Stimulated activated naive CD8-positive, alpha-beta T cell treated with anti-CD3 and anti-CD28 coated beads, Interleukin-15, amount 100 ng/mL, for 72 hours (primary cell): ENCODE data around the gene NLRP6.
A peak's percentile ranks its signal among the peaks of the same experiment; 100 is the strongest.

Experiments
- ATAC-seq: fragments of 150-1000 bp; cut with Tn5 transposase; 2 replicates; pipeline ENCODE4 v1.10.0; 2021; ENCODE audit warnings: mild to moderate bottlenecking, moderate library complexity
- DNase-seq, 2 donors: peaks; one replicate each; pipeline ENCODE4 v3.0.0; 2021 to 2022
- H3K27ac Mint-ChIP-seq, 2 donors: one replicate each; pipeline ENCODE4 v1.8.0; 2022; ENCODE audit warnings: mild to moderate bottlenecking in 2 of 2, mixed read lengths in 2 of 2, moderate library complexity in 2 of 2
- H3K27me3 Mint-ChIP-seq: one replicate; pipeline ENCODE4 v1.8.0; 2022; ENCODE audit warnings: mixed read lengths
- H3K4me1 Mint-ChIP-seq: one replicate; pipeline ENCODE4 v1.8.0; 2022; ENCODE audit warnings: mild to moderate bottlenecking, mixed read lengths
- H3K4me3 Mint-ChIP-seq, 2 donors: one replicate each; pipeline ENCODE4 v1.8.0; 2022; ENCODE audit warnings: mild to moderate bottlenecking in 2 of 2, mixed read lengths in 2 of 2, moderate library complexity in 1 of 2
- H3K9me3 Mint-ChIP-seq, 2 donors: one replicate each; pipeline ENCODE4 v1.8.0; 2022; ENCODE audit warnings: mixed read lengths in 2 of 2

The NLRP6 gene

DNA sequence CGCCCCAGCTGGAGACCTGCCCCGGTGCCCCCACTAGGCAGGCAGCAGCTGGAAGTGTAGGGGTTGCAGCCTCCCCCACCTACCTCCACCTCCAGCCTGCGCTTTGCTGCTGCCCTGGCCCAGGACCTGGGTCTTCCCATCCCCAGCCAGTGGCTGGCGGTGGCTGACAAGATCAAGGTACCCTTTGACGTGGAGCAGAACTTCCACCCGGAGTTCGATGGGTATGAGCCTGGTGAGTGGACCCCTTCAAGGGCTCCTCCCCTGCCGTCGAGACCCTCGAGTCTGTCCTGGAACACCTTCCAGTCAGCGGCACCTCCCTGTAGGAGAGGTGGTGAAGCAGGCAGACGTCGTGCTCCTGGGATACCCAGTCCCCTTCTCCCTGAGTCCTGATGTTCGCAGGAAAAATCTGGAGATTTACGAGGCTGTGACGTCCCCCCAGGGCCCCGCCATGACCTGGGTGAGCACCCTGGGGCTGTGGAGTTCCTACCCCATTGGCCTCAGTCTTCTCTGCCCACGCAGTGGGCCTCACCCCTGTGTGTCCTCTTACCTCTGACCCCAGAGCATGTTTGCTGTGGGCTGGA is 15.2 kb downstream of the NLRP6 start:
- ATAC-seq (no peak), DNase-seq (no peak)
- H3K9me3 Mint-ChIP-seq = no peaks in the 10 kb centered on the region
- peak overlapping the region; percentile 9 to 42 for H3K4me3 Mint-ChIP-seq
- peak overlapping the region in 1 of 2 donors; percentile 55 for H3K27ac Mint-ChIP-seq
- H3K27me3 Mint-ChIP-seq = no peaks in the 10 kb centered on the region
- peaks cover 90% of the 10 kb centered on the region for H3K4me1 Mint-ChIP-seq

DNA sequence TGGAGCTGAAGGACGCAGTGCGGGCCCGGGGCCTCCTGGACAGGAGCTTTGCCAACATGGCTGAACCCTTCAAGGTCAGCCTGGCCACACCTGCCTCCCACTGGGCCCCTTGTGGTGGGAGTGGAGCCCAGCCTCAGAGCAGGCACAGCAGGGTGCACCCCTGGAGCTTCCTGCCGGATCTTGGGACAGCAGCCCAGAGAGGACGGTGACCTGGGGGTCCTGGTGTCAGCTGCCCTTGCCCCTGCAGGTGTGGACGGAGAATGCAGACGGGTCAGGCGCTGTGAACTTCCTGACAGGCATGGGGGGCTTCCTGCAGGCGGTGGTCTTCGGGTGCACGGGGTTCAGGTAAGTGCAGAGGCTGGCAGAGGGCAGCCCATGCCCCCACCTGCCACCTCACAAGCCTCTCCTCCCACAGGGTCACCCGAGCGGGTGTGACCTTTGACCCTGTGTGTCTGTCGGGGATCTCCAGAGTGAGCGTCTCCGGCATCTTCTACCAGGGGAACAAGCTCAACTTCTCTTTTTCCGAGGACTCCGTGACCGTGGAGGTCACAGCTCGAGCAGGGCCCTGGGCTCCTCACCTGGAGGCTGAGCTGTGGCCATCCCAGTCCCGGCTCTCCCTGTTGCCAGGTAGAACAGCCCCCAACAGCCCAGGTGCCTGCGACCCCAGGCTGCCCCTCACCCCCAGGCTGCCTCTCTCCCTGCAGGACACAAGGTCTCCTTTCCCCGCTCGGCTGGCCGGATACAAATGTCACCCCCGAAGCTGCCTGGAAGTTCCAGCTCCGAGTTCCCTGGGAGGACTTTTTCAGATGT is 15.8 kb downstream of the NLRP6 start:
- Mint-ChIP-seq H3K4me3 (peak overlapping the region; percentile 9 to 61), H3K9me3 (no peaks in the 10 kb centered on the region), H3K27me3 (no peaks in the 10 kb centered on the region), H3K27ac (peak overlapping the region in 1 of 2 donors; percentile 78), H3K4me1 (peaks cover 97% of the 10 kb centered on the region)
- DNase-seq (no peak), ATAC-seq (no peak)

DNA sequence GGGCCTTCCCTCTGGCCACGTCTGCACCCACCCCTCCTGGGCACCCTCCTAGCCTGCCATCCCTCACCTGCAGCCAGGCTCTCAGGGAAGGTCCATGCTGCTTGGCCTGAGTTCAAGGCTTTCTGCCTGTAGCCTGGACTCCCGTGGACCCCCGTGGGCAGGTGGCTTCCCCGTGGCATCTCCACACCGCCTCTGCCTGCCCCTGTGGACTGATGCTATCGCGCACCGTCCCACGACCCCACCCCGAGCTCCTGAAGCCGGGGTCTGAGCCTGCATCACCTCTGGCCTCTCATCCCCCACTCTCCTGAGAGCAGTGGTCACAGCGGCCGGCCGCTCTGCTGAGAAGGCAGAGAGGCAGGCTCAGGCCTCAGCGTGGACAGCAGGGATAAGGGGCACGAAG is 16.6 kb downstream of the NLRP6 start:
- Mint-ChIP-seq H3K27ac (peak overlapping the region in 1 of 2 donors; percentile 78), H3K4me3 (peak overlapping the region; percentile 9 to 61), H3K4me1 (peaks cover 96% of the 10 kb centered on the region), H3K27me3 (peaks cover 1% of the 10 kb centered on the region), H3K9me3 (no peaks in the 10 kb centered on the region)
- DNase-seq = no peak
- no peak for ATAC-seq

DNA sequence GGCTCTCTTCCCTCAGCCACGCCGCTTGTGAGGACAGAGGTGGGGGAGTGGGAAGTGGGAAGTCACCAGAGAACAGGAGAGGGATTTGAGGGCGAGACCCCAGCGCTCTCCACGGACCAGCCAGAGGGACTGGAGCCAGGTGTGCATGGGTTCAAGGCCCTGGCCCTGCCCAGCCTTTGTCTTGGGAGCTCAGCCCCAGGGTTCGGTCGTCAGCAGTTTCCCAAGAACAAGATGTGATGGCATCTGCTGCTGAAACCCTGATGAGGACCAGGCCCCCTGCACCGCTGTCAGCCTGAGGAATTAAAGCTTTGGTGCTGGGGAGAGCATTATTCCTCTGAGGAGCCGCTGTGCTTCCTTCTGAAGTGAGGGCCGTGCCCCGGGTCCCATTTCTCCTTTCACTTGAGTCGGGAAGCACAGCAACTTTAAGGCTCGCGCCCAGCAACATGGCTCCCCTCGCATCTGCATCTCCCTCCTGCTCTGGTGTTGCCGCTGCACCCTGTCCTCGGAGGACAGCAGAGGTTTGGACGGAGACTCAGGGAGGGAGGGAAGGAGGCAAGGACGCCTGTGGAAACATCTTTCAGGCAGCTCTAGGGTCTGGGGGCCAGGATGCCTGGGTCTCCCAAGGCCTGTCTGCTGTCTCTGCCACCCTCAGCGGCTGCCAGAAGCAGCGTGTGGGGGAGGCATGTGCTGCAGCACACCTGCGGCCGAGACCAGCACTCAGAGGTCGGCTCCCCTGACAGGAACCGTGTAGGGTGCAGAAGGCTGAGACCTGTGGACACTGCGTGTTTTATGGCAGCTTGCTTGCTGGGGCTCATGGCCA is 17.4 kb downstream of the NLRP6 start:
- ATAC-seq (no peak), DNase-seq (peak in 1 of 2 donors; percentile 23)
- H3K27me3 Mint-ChIP-seq = peaks cover 9% of the 10 kb centered on the region
- no peak overlapping the region for H3K27ac Mint-ChIP-seq
- peak overlapping the region; percentile 7 to 61 for H3K4me3 Mint-ChIP-seq
- no peaks in the 10 kb centered on the region for H3K9me3 Mint-ChIP-seq
- peaks cover 96% of the 10 kb centered on the region for H3K4me1 Mint-ChIP-seq

DNA sequence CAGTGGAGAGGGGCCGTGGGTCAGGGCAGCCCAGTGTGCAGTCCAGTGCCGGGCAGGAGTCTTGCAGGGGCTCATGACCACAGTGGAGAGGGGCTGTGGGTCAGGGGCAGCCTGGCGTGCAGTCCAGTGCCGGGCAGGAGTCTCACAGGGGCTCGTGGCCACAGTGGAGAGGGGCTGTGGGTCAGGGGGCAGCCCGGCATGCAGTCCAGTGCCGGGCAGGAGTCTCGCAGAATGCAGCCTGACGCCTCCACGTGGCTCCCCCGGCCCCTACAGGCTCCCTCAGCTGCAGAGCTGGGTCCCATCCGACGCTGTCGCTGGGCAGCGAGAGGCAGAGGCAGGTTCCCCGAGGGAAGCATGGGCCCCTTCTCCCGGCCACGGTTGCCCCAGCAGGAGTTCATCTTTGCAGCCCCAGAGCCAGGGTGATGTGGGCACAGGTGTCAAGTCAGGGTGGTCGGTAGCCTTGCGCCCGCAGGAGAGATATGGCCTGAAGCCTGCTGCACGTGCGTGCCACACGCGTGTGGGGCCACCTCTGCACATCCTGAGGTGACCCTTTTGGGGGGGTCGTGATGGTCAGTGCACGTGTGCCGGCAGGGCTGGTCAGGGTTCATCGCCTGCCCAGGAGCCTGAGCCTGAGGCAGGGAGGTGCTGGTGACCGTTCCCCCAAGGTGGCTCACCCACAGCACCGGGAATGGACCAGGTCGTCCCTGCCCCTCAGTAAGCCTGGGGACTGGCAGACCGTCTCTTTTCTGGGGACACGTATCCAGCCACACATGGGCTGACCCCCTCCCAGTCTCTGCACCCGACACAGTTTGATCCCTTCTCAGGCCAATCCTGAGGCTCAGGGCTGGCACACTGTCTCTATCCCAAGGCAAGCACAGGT is 18.2 kb downstream of the NLRP6 start:
- DNase-seq (peak in 1 of 2 donors; percentile 30), ATAC-seq (no peak)
- Mint-ChIP-seq H3K9me3 (no peaks in the 10 kb centered on the region), H3K27me3 (peaks cover 18% of the 10 kb centered on the region), H3K4me3 (peak overlapping the region in 1 of 2 donors; percentile 64), H3K4me1 (peaks cover 95% of the 10 kb centered on the region), H3K27ac (peak overlapping the region in 1 of 2 donors; percentile 67)

DNA sequence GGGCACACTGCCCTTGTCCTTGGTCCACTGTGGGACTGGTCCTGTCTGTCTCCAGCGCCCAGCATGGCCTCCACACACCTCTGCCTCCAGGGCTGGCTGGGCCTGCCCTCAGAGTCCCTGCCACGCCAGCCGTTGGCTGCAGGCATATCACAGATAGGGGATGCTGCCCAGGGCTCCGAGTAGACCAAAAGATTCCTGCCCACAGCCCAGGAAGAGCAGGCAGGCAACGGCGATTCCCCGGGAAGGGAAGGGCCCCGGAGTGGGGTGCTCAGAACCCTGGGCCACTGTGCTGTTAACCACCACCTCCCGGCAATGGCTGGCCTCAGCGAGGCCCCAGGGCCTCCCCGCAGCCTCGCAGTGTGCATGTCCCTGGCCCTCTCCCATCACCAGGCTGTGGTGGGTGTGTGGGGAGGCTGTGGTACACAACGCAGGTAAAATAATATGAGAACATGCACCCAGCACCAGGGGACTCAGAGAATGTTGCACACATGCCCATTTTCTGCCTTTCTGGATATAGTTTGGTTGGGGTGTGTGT is 18.9 kb downstream of the NLRP6 start:
- peak overlapping the region; percentile 23 to 64 for H3K4me3 Mint-ChIP-seq
- peak overlapping the region; percentile 22 to 95 for H3K27ac Mint-ChIP-seq
- peaks cover 19% of the 10 kb centered on the region for H3K27me3 Mint-ChIP-seq
- H3K4me1 Mint-ChIP-seq = peaks cover 90% of the 10 kb centered on the region
- peak in 1 of 2 donors; percentile 66 for DNase-seq
- H3K9me3 Mint-ChIP-seq = no peaks in the 10 kb centered on the region
- ATAC-seq = peak; percentile 58

DNA sequence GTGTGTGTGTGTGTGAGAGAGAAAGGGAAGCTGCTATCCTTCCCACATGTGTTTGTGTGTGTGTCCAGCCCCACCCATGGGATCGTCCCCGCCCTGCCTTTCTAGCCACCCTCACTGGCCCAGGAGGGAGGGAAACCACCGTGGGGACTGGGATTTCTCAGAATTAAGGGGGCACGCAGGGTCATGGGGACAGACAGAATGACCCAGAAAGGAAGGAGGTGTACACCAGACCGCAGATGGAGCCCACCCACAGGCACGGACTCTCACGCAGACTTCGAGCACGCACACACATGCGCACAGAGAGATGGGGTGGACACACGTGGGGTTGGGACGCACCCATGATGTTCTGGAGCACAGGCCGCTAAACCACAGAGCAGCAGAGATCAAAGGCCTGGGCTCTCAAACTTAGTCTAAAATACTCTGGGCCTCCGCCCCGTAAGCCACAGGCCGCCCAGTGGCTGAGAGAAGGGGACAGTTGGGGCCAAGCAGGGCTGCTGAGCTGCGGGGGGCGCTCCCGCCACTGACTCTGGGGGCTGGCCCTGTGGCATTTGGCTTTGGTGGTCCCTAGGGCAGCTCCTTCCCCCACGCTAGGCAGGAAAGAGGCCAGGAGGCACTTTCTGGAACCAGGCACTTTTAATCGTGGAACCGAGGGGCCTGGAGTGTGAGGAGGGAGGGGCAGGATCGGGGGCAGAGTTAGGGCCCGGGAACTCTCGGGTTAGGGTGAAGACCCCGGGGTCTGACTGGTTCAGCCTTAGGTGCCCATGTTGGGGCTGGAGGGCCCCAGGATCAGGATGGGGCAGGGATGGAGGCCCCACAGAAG is 19.6 kb downstream of the NLRP6 start:
- peaks cover 89% of the 10 kb centered on the region for H3K4me1 Mint-ChIP-seq
- peak; percentile 71 for ATAC-seq
- peak overlapping the region; percentile 27 to 64 for H3K4me3 Mint-ChIP-seq
- H3K27me3 Mint-ChIP-seq = peaks cover 19% of the 10 kb centered on the region
- no peaks in the 10 kb centered on the region for H3K9me3 Mint-ChIP-seq
- H3K27ac Mint-ChIP-seq = peak overlapping the region; percentile 22 to 95
- DNase-seq = peak; percentile 72 to 86

DNA sequence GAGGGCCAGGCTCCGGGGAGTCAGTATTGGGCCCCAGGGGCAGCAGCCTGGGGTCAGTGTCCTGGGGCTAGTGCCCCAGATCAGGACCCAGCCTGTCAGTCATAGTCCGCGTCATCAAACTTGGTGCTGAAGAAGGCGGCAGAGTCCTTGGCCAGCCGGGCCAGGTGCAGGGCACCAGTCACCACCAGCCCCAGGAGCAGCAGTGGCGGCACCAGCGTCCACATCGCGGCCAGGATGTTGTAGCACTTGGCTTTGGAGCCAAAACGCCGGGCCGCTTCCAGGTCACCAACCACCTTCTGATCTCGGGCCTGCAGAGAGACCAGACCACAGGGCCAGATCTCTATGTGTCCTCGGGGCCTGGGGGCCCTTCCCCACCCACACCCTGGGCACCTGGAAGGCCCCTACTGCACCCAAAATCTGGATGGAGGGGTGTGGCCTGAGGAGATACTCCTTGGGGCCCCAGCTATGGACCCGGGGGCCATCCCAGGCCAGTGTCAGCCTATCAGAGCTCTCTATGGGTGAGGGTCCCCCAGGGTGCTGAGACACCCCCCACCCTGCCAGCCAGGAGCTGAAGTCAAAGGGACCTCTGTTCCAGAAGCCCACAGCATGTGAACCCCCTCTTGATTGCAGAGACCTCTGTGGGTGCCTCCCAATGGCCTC is 20.3 kb downstream of the NLRP6 start:
- H3K27me3 Mint-ChIP-seq = peaks cover 19% of the 10 kb centered on the region

DNA sequence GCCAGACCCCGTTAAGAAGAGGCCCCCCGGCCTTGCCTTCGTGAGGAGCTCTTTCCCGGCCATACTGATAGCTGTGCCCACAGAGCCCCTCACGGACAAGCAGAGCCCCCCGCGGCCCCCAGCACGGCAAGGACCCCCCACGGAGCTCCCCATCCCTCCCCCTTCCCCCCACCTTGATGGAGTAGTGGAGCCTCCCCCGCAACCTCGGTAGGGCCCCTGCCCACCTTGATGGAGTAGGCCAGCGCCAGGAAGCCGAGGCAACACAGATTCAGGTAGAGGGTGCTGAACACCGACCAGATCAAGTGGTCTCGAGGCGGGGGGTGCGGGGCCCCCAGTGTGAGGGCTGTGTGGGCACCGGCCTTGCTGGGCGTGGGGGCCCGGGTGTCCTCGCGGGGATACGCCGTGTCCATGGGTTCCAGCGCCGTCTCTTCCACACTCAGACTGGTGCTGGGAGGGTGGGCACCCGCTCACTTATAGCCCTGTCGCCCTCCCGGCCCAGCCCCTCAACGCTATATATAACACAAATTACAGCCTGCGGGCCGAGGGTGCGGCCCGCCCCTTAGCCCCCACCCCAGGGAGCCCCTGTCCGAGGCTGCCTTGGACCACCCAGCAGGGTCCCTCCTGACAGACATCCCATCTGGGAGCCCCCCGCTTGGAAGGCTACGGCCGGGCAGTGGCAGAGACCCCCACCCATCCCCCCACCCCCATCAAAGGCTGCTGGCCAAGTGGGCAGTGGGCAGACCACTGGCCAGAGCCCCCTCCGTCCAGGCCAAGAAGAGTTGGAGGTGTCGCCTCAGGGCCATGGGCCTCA is 21.1 kb downstream of the NLRP6 start, which contains the start of gene IFITM5:
Gene IFITM5 (minus strand): TSS at position 446 of the 811 bp plus-strand sequence. CDS start 36 bp downstream, at position 410.
- peak within 1 kb of the TSS; percentile 25 to 64 for H3K4me3 Mint-ChIP-seq
- DNase-seq (peak in 1 of 2 donors; percentile 52), ATAC-seq (peak; percentile 3)
- H3K27ac Mint-ChIP-seq = peak within 1 kb of the TSS in 1 of 2 donors; percentile 94
- H3K27me3 Mint-ChIP-seq = peaks cover 19% of the 10 kb centered on the region
- H3K4me1 Mint-ChIP-seq = peaks cover 90% of the 10 kb centered on the region
- no peaks in the 10 kb centered on the region for H3K9me3 Mint-ChIP-seq

More for the DNA sequence above, 20.3 kb downstream of the NLRP6 start:
- Mint-ChIP-seq H3K4me1 (peaks cover 90% of the 10 kb centered on the region), H3K4me3 (peak overlapping the region; percentile 12 to 64), H3K9me3 (no peaks in the 10 kb centered on the region), H3K27ac (peak overlapping the region; percentile 9 to 14)
- ATAC-seq = peak; percentile 11
- DNase-seq = peak in 1 of 2 donors; percentile 60

DNA sequence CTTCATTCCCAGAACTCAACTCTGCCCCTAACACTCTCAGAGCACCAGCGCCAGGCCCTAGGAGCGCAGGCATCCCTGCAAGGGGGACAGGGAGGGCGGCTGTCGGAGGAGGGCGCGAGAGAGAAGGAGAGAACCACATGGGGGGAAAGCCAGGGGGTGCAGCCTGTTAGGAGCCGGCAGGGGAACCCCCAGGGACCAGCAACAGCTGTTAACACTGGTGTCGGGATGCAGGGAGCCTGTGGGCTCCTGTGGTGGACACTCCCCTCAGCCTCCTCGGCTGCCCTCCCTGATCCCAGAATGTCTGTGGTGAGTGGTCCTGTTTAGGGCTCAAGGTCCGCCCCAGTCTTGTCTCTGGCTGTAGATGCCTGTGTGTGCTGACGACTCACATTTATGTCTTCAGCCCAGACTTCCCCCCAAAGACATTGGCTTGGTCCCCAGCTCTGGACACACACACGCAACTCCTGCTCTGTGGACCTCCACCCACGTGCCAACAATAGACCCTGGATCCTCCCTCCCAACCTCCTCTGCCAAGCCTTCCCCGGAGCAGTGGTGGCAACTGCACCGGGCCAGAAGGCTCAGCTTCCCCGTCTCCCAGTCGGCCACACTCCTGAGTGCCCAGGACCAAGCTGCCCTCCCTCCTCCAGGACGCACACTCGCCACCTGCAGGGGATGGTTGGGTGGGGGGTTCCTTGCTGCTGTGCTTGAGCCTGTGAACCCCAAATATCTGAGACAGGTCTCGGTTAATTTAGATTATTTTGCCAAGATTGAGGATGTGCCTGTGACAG is 21.9 kb downstream of the NLRP6 start:
- Mint-ChIP-seq H3K4me3 (peak overlapping the region; percentile 25 to 41), H3K4me1 (peaks cover 86% of the 10 kb centered on the region), H3K27ac (peak overlapping the region in 1 of 2 donors; percentile 94), H3K9me3 (no peaks in the 10 kb centered on the region), H3K27me3 (peaks cover 19% of the 10 kb centered on the region)
- DNase-seq = peak in 1 of 2 donors; percentile 63
- peak; percentile 10 for ATAC-seq

DNA sequence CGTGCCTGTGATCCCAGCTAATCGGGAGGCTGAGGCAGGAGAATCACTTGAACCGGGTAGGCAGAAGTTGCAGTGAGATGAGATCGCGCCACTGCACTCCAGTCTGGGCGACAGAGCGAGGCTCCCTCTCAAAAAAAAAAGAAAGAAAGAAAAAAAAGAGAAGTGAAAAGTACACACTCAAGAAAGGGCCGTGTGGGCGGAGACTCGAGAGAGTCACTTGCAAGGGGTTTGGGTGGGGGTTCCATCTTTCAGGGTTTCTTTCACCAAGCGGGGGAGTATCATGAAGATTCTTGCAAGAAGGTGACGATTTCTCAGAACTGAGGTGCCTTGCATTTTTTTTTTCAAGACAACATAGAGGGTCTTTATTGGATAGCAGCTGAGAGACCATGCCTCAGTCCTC is 25.2 kb downstream of the NLRP6 start:
- Mint-ChIP-seq H3K9me3 (no peaks in the 10 kb centered on the region), H3K27me3 (peaks cover 19% of the 10 kb centered on the region), H3K4me1 (peaks cover 86% of the 10 kb centered on the region), H3K27ac (peak overlapping the region; percentile 90 to 91), H3K4me3 (peak overlapping the region; percentile 49 to 78)
- no peak for ATAC-seq
- no peak for DNase-seq

DNA sequence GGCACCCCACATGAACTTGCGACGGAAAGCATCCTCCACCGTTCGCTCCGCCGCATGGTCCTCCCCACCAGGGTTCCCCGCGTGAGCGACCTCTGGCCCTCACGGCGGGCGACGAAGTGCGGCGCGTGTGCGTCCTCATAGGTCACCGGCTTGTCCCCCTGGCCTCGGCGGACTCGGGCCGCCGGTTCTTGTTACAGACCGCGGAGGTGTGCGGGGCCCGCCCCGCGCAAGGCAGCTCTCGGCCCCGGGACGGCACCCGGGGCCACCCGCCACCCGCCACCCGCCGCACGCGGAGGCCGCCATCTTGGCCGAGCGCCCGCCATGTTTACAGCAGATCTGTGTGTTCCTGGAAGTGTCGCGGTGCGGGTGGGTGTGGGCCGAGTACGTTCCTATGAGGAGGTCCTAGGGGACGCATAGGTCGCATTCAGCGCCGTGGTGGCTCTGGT is 25.9 kb downstream of the NLRP6 start:
- peaks cover 79% of the 10 kb centered on the region for H3K4me1 Mint-ChIP-seq
- peak overlapping the region in 1 of 2 donors; percentile 91 for H3K27ac Mint-ChIP-seq

More for the DNA sequence above, 25.9 kb downstream of the NLRP6 start:
- no peak for ATAC-seq
- DNase-seq = no peak
- no peaks in the 10 kb centered on the region for H3K9me3 Mint-ChIP-seq
- peaks cover 19% of the 10 kb centered on the region for H3K27me3 Mint-ChIP-seq
- peak overlapping the region; percentile 49 to 78 for H3K4me3 Mint-ChIP-seq
